Transverse colon (tissue), 4 donors: ENCODE data around the gene KAT6B. TPM values are rescaled to one million over a fixed set of nuclear protein-coding genes. Genes with fewer than 3 reads are reported as not detected.

Source experiments
- DNase-seq: peaks from one replicate; pipeline ENCODE4 v3.0.0-alpha.2; 2019
- H3K27ac ChIP-seq, 4 donors: fragments of 200-600 bp; sonication (generic); 2 replicates each; pipeline ENCODE4 v1.5.1; 2016 to 2018; ENCODE audit warnings: inconsistent platforms in 4 of 4
- H3K27me3 ChIP-seq: fragments of 200-600 bp; sonication (generic); 2 replicates; pipeline ENCODE4 v1.5.1; 2017; ENCODE audit warnings: inconsistent platforms
- H3K36me3 ChIP-seq, 4 donors: fragments of 200-600 bp; sonication (generic); 2 replicates each; pipeline ENCODE4 v1.5.1; 2017 to 2019; ENCODE audit warnings: inconsistent platforms in 4 of 4
- H3K4me1 ChIP-seq, 4 donors: fragments of 200-600 bp; sonication (generic); 2 replicates each; pipeline ENCODE4 v1.5.1; 2017 to 2020; ENCODE audit warnings: inconsistent platforms in 4 of 4
- H3K4me3 ChIP-seq, 4 donors: fragments of 200-600 bp; sonication (generic); 1 replicate in 1 of 4; 2 replicates in 3 of 4; pipeline versions ENCODE4 v1.5.1 to v1.6.1; 2017 to 2019; ENCODE audit warnings: inconsistent platforms in 4 of 4
- H3K9me3 ChIP-seq, 2 donors: fragments of 200-600 bp; sonication (generic); 2 replicates each; pipeline ENCODE4 v1.5.1; 2017 to 2019; ENCODE audit warnings: inconsistent platforms in 2 of 2
- CTCF ChIP-seq, 5 experiments: fragments of 200-600 bp in 3 of 5; fragments of 450-650 bp in 2 of 5; sonication (generic) in 3 of 5; IDR thresholded peaks; 1 replicate in 2 of 5; 2 replicates in 3 of 5; pipeline ENCODE4 v1.5.1; 2016 to 2017; ENCODE audit warnings: antibody characterized with exemption in 5 of 5, inconsistent platforms in 3 of 5, mild to moderate bottlenecking in 2 of 5, moderate library complexity in 1 of 5
- EP300 ChIP-seq: sonication (generic); formaldehyde crosslinking; IDR thresholded peaks from one replicate; pipeline ENCODE4 v1.6.1; 2017; ENCODE audit warnings: antibody characterized with exemption, low read depth
- POLR2A ChIP-seq: fragments of 450-650 bp; IDR thresholded peaks from one replicate; pipeline ENCODE4 v1.6.1; 2016; ENCODE audit warnings: antibody characterized with exemption, mild to moderate bottlenecking, moderate library complexity
- POLR2AphosphoS5 ChIP-seq, 3 donors: sonication (generic); formaldehyde crosslinking; IDR thresholded peaks; one replicate each; pipeline ENCODE4 v1.6.1; 2016; ENCODE audit warnings: antibody characterized with exemption in 3 of 3
- WGBS, 2 donors: methylation state at CpG; one replicate each; pipeline ENCODE4 v1.1.5; 2018; ENCODE audit warnings: low coverage in 1 of 2; 5-methylcytosine and 5-hydroxymethylcytosine counted together
- in situ Hi-C, 4 donors: fragments of 200-750 bp; cut with MboI; loops; one replicate each; pipeline versions ENCODE4 v1.15.0 to v1.15.1; 2017; ENCODE audit warnings: low sequenced_read_pairs in 3 of 4, low pct_ligation_motif_present in 1 of 4, low pct_unique_long_range_greater_than_20kb in 1 of 4
- intact Hi-C: fragments of 100-400 bp; cut with DNase I; formaldehyde crosslinking; loops from one replicate; pipeline ENCODE4 v1.15.1; 2023; ENCODE audit warnings: low total_unique reads
- total RNA-seq, 4 donors: library from RNA; depleted of rRNA; stranded (reverse); fragments of >200 nt; gene quantifications; one replicate each; pipeline ENCODE4 v1.1.0, GENCODE V29; 2016

The KAT6B gene
- total RNA-seq, 4 donors from 2014 or later: 27.3 to 67.0 (median 54.9) TPM

DNA sequence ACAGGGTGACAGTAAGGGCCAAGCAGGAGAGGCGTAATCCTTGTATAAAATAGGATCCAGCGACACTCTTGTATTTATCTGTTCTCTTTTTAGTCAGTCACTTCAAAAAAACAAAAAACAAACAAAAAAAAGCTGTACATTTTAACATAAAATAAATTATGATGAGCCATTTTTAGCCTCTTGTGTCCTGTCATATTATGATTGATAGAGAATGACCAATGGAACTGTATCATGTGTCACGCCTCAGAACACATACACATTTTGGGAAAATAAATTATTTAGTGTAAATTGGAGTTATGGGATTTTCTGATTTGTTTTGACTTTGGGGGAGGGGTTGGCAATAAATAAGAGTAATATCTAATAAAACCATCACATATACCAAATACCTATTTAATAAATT is 205.7 kb downstream of the KAT6B start:
- TF ChIP-seq CTCF (IDR thresholded peaks at IDR 0.05) (no peak), POLR2AphosphoS5 (IDR thresholded peaks at IDR 0.05) (no peak), EP300 (no peak), POLR2A (no peak)
- no peaks in the 10 kb centered on the region for H3K27me3 ChIP-seq
- intact Hi-C loops: no loop called here
- no peaks in the 10 kb centered on the region for H3K4me1 ChIP-seq
- H3K27ac ChIP-seq: no peak overlapping the region
- no peak overlapping the region for H3K4me3 ChIP-seq
- no peak for DNase-seq
- peaks cover 0 to 13% (median 3%) of the 10 kb centered on the region in 4 donors for H3K36me3 ChIP-seq
- in situ Hi-C loops: no loop called here
- no peaks in the 10 kb centered on the region for H3K9me3 ChIP-seq
- 93 to 97% methylated on average over 3 of the region's 3 CpGs for WGBS, 2 donors

GRCh38 chr10:75032813-75033212 is 206.4 kb downstream of the KAT6B start:
- Histone ChIP-seq H3K4me1 (no peaks in the 10 kb centered on the region), H3K27me3 (no peaks in the 10 kb centered on the region), H3K4me3 (no peak overlapping the region), H3K27ac (no peak overlapping the region), H3K36me3 (peaks cover 0 to 11% (median 3%) of the 10 kb centered on the region in 4 donors), H3K9me3 (no peaks in the 10 kb centered on the region)
- WGBS, 2 donors: 79 to 84% methylated on average over 4 to 8 of the region's 8 CpGs
- no peak for TF ChIP-seq POLR2A
- no peak for TF ChIP-seq CTCF (IDR thresholded peaks at IDR 0.05)
- TF ChIP-seq EP300: no peak
- no peak for TF ChIP-seq POLR2AphosphoS5 (IDR thresholded peaks at IDR 0.05)
- in situ Hi-C loops (no loop called here), intact Hi-C loops (no loop called here)
- DNase-seq: no peak

DNA sequence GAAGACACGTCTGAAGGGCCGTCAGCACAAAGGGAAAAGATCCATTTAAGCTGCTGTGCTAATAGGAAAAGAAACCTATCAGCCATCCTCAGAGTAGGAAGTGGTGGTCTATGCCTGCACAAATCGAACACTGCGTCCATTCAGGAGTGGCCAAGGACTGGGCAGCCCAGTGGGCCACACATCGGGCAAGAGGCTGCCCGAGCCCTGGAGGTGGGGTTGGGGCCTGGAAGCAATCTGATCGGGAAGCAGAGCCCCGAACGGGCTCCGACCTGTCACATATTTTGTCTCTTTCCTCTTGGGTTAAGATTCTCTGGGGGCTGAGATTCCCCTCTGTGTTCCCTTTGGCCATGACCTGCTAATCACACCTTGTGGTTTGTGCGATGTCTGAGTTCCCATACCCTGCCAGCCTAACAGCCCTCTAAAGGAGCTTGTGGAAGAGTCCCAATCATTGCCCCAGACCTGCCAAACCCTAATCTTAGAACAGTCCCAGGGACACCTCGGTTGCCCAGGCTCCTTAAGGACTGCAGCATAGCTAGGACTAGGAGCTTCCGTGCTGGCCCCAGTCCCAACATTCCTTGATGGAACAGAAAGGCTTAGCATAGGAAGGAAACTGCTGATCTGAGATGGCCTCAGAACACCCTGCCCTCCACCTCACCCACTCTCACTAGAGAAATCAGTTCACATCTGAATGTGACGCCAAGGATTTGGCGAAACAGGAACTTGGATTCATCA is 207.2 kb downstream of the KAT6B start:
- Histone ChIP-seq H3K4me3 (no peak overlapping the region), H3K27ac (no peak overlapping the region), H3K27me3 (no peaks in the 10 kb centered on the region), H3K9me3 (no peaks in the 10 kb centered on the region), H3K36me3 (peaks cover 0 to 6% (median under 1%) of the 10 kb centered on the region in 4 donors), H3K4me1 (no peaks in the 10 kb centered on the region)
- TF ChIP-seq CTCF (IDR thresholded peaks at IDR 0.05): no peak
- no peak for TF ChIP-seq POLR2AphosphoS5 (IDR thresholded peaks at IDR 0.05)
- no peak for TF ChIP-seq EP300
- no peak for TF ChIP-seq POLR2A
- DNase-seq: no peak
- in situ Hi-C loops: no loop called here
- intact Hi-C loops: no loop called here
- 94% methylated on average over 5 to 15 of the region's 15 CpGs for WGBS, 2 donors

DNA sequence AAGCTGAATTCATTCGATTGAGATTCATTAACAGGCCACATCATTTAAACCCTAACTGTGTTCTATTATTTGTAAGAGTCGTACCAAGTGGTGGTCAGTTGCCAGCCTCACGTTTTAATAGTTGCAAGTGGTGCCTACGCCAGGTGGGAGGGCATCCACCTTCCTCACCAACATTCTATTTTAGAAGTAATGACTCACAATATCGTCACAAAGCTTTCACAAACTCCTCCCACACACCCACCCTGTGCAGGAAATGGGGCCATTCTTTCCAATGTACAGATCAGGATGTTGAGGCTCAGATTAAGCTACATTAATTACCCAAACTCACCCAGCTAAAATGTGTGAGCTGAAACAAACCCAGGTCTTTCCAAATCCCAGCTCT is 207.7 kb downstream of the KAT6B start:
- 81% methylated on average over 5 of the region's 5 CpGs; no CpG with 5 or more reads in 1 of the 2 donors for WGBS, 2 donors
- Histone ChIP-seq H3K9me3 (no peaks in the 10 kb centered on the region), H3K27me3 (no peaks in the 10 kb centered on the region), H3K27ac (no peak overlapping the region), H3K4me1 (no peaks in the 10 kb centered on the region), H3K4me3 (no peak overlapping the region), H3K36me3 (peaks cover 0 to under 1% (median 0%) of the 10 kb centered on the region in 4 donors)
- in situ Hi-C loops (no loop called here), intact Hi-C loops (no loop called here)
- TF ChIP-seq POLR2A (no peak), CTCF (IDR thresholded peaks at IDR 0.05) (no peak), EP300 (no peak), POLR2AphosphoS5 (IDR thresholded peaks at IDR 0.05) (no peak)
- DNase-seq: no peak
